Fibroblast of mammary gland (primary cell): Measurements from ENCODE around the gene PRKX.
"Not testable (repeated sequence)": the region's sequence is repeated elsewhere in the genome, so short reads cannot be mapped to it uniquely, and the experiment has no call there.

Experiments
- DNase-seq: peaks from one replicate; pipeline ENCODE4 v3.0.0-alpha.2; 2010; ENCODE audit warnings: low read depth
- H3K4me3 ChIP-seq: 2 replicates; pipeline ENCODE4 v1.5.1; 2011; ENCODE audit warnings: low read depth, mild to moderate bottlenecking, low read length, moderate library complexity; ENCODE audit not compliant: control insufficient read depth
- CTCF ChIP-seq: conservative IDR thresholded peaks from 2 replicates; pipeline ENCODE4 v1.5.1; 2011; ENCODE audit warnings: low read depth, low read length, inconsistent platforms; ENCODE audit not compliant: control insufficient read depth, insufficient read depth

Gene PRKX

GRCh38 chrX:3582451-3582850 is 131.0 kb downstream of the PRKX start:
- DNase-seq = peak; percentile 31
- TF ChIP-seq CTCF = no peak
- H3K4me3 ChIP-seq = no peak overlapping the region

- no peak for TF ChIP-seq CTCF
- no peak overlapping the region for H3K4me3 ChIP-seq
- no peak for DNase-seq
Measured at GRCh38 chrX:3581609-3582108, 131.8 kb downstream of the PRKX start.

- TF ChIP-seq CTCF = no peak
- no peak overlapping the region for H3K4me3 ChIP-seq
- DNase-seq = no peak
Measured at GRCh38 chrX:3577551-3577950, 135.9 kb downstream of the PRKX start.

GRCh38 chrX:3576886-3577501 is 136.5 kb downstream of the PRKX start:
- DNase-seq = peak; percentile 94
- TF ChIP-seq CTCF = no peak
- H3K4me3 ChIP-seq = no peak overlapping the region

- H3K4me3 ChIP-seq = no peak overlapping the region
- TF ChIP-seq CTCF = no peak
- peak; percentile 25 for DNase-seq
Measured at GRCh38 chrX:3567686-3568085, 145.8 kb downstream of the PRKX start.

GRCh38 chrX:3563451-3563850 is 150.0 kb downstream of the PRKX start:
- TF ChIP-seq CTCF = no peak
- DNase-seq = no peak

GRCh38 chrX:3560010-3560409 is 153.4 kb downstream of the PRKX start:
- H3K4me3 ChIP-seq, DNase-seq: not testable (repeated sequence)

More at GRCh38 chrX:3563451-3563850, 150.0 kb downstream of the PRKX start:
- H3K4me3 ChIP-seq = no peak overlapping the region
